Activated T-helper 2 cell treated with anti-CD3 and anti-CD28 coated beads, Interferon-gamma antibody, Interleukin-2, Interleukin-4, amounts not matched to agents 10 μg/mL and 5 μg/mL and 100 μg/mL, durations not matched to agents 14 hours and 24 hours and 36 hours (primary cell): ENCODE results near the gene SPSB1. TPM values are rescaled to one million over a fixed set of nuclear protein-coding genes. Genes with fewer than 3 reads are reported as not detected.

Experiments
- DNase-seq: peaks from one replicate; pipeline ENCODE4 v3.0.0; 2021; ENCODE audit warnings: low spot score
- H3K27ac Mint-ChIP-seq: one replicate; pipeline ENCODE4 v1.8.0; 2021; ENCODE audit warnings: mixed read lengths
- H3K27me3 Mint-ChIP-seq: one replicate; pipeline ENCODE4 v1.8.0; 2021; ENCODE audit warnings: low read depth, mixed read lengths
- H3K36me3 Mint-ChIP-seq: one replicate; pipeline ENCODE4 v1.8.0; 2021; ENCODE audit warnings: low read depth, mixed read lengths
- H3K4me1 Mint-ChIP-seq: one replicate; pipeline ENCODE4 v1.8.0; 2021; ENCODE audit warnings: low read depth, mixed read lengths
- H3K4me3 Mint-ChIP-seq: one replicate; pipeline ENCODE4 v1.8.0; 2021; ENCODE audit warnings: low read depth, mild to moderate bottlenecking, moderate library complexity, mixed read lengths
- H3K9me3 Mint-ChIP-seq: one replicate; pipeline ENCODE4 v1.8.0; 2021; ENCODE audit warnings: mixed read lengths
- intact Hi-C: fragments of 100-400 bp; cut with micrococcal nuclease; formaldehyde crosslinking; loops from one replicate; pipeline ENCODE4 v1.15.1; 2023
- total RNA-seq: library from RNA; stranded (reverse); gene quantifications from 2 replicates; pipeline ENCODE4 v1.2.3, GENCODE V29; 2022

SPSB1 gene
- total RNA-seq, 1 donor from 2014 or later, result 7.5 TPM

DNA sequence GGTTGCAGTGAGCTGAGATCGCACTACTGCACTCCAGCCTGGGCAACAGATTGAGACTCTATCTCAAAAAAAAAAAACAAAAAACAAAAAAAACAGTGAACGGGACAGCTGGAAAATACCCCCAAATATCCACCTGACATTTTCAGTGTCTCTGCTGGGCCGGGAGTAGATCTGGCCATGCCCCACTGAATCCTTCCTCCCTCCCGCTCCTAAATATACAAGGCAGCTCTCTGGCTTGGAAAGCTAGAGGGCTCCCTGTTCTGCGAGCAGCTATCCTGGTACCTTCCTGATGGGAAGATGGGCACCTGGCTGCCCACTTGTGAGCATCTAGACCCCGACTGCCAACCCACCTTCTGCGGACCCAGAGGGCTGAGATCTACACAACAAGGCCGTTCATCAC lies 21.4 kb downstream of the SPSB1 start:
- Mint-ChIP-seq H3K4me1 (peaks cover 32% of the 10 kb centered on the region), H3K4me3 (no peak overlapping the region), H3K27ac (no peak overlapping the region), H3K36me3 (peaks cover 3% of the 10 kb centered on the region), H3K9me3 (no peaks in the 10 kb centered on the region), H3K27me3 (no peaks in the 10 kb centered on the region)
- intact Hi-C loops, result loop anchor here (2.0 kb wide), 1 partner anchor 75 kb away; no protein-coding TSS in a partner anchor
- DNase-seq, result no peak

DNA sequence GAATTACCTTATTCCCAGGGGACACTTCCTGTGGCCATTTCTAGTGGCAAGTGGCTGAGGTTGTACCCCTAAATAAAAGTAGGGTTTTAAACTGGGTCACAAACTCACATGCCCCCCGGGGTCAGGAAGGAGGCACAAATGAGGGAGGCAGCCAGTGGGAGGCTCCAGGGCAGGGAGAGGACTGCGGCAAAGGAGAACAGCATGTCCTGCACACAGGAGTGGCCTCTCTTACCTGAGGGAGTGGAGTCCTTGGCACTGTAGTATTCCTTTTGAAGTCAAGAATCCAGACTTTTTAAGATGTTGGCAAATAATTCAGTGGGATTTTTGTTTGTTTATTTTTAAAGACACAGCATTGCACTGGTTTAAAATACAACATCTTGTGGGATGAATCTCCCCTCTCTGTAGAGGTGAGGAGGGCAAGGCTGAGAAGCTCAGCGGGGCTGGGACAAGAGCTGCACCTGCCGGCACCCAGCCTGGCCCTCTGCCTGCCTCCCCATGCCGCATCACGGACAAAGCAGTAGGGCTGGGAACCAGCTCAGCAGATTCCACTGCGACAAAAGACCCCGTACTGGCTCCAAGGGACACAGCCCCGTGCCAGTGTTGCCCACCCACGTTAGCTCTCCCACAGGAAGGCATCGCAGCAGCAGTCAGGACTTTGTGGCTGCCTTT lies 22.2 kb downstream of the SPSB1 start:
- no peak overlapping the region for H3K4me3 Mint-ChIP-seq
- no peaks in the 10 kb centered on the region for H3K27me3 Mint-ChIP-seq
- peaks cover 32% of the 10 kb centered on the region for H3K4me1 Mint-ChIP-seq
- peaks cover 3% of the 10 kb centered on the region for H3K36me3 Mint-ChIP-seq
- intact Hi-C loops, result loop anchor here (1.0 to 2.0 kb wide), 5 partner anchors 20 to 114 kb away; no protein-coding TSS in a partner anchor
- peak overlapping the region; percentile 89 for H3K27ac Mint-ChIP-seq
- H3K9me3 Mint-ChIP-seq, result no peaks in the 10 kb centered on the region
- no peak for DNase-seq

DNA sequence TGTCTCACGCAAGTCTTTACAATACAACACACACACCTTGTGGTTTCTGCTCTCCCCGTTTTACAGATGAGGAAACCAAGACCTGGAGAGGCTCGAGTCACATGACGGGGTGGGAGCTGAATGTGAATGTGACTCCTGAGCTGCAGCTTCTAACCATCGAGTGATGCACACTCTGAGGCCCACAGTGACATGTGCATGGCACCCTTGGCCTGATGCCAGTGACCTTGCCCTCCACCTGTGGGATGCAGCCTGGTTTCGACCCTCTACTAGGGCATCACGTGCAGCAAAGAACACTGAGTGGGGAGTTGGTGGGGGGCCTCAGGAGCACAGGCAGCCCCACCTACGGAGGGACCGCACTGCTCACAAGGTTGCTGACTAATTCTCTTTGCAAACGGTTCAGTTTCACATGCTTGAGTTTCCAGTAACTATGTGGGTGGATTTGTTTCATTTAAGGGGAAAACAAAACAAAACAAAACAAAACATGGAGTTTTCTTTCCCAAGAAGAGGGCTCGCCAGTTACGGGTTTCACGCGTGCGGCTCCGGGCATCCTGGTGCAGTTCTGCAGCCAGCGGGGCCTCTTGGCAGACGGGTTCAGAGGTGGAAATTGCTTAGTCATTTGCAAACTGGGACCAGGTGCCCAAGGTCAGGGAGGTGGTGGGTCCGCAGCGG lies 22.9 kb downstream of the SPSB1 start:
- Mint-ChIP-seq H3K27ac (peak overlapping the region; percentile 89), H3K9me3 (no peaks in the 10 kb centered on the region), H3K27me3 (no peaks in the 10 kb centered on the region), H3K36me3 (peaks cover 3% of the 10 kb centered on the region), H3K4me1 (peaks cover 35% of the 10 kb centered on the region), H3K4me3 (peak overlapping the region; percentile 57)
- peak; percentile 55 for DNase-seq
- intact Hi-C loops, result loop anchor here (1.0 to 2.0 kb wide), 5 partner anchors 20 to 114 kb away; no protein-coding TSS in a partner anchor

DNA sequence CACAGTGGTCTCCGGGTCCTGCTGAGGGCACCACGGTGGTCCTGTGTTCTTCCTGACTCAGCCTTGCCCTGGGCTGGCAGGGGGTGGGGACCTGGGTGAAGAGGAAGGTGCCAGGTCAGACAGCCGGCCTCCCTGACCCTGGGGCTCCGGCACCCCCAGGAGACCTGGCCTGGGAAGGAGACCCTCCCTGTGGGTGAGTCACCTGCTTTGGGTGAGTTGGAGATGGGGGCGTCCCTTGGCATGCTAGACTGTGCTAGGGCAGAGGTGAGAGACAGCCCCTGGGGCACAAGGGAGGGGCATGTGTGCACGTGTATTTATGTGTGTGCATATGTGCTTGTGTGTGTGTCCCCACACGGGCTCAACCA lies 23.4 kb downstream of the SPSB1 start:
- intact Hi-C loops, result no loop called here
- Mint-ChIP-seq H3K4me1 (peaks cover 36% of the 10 kb centered on the region), H3K27me3 (no peaks in the 10 kb centered on the region), H3K36me3 (peaks cover 3% of the 10 kb centered on the region), H3K9me3 (no peaks in the 10 kb centered on the region), H3K4me3 (no peak overlapping the region), H3K27ac (peak overlapping the region; percentile 89)
- DNase-seq, result no peak

DNA sequence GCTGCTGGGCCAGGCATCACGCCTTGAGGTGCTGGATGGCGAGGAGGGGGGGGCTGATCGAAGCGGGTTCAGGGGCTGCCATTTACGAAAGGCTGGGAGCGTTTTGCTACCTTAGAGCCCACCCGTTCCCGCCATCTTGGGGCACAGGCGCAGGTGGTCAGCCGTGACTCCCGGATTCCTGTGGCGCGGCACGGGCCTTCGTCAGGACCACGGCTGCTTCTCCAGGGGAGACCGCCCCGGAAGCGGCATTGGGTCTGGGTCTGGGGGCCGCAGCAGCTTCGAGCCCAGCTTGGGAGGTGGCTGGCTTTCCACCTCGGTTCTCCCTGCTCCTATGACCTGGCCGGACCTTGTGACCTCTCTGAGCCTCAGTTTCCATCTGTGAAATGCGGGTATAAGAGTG lies 23.8 kb downstream of the SPSB1 start:
- Mint-ChIP-seq H3K27ac (peak overlapping the region; percentile 89), H3K27me3 (no peaks in the 10 kb centered on the region), H3K36me3 (peaks cover 3% of the 10 kb centered on the region), H3K4me3 (no peak overlapping the region), H3K4me1 (peaks cover 36% of the 10 kb centered on the region), H3K9me3 (no peaks in the 10 kb centered on the region)
- no peak for DNase-seq
- intact Hi-C loops, result no loop called here

DNA sequence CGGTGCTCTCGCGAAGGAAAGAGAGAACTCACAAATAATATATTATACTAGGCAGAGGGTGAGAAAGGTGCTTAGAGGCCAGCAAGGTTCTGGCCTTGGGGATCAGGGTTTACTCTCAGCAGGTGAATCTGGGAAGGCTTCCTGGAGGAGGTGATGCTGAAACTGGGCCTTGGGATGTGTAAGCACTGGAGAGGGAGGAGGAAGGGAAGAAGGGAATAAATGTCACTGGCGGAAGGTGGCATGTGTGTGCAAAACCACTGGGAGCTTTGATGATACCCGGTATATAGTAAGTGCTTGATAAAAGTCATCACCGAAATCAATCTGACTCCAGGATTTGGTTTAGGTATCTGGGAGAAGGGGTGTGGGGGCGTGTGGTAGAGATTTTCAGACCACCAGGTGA lies 24.4 kb downstream of the SPSB1 start:
- DNase-seq, result no peak
- H3K9me3 Mint-ChIP-seq, result no peaks in the 10 kb centered on the region
- H3K4me1 Mint-ChIP-seq, result peaks cover 36% of the 10 kb centered on the region
- H3K4me3 Mint-ChIP-seq, result peak overlapping the region; percentile 31
- no peaks in the 10 kb centered on the region for H3K27me3 Mint-ChIP-seq
- intact Hi-C loops, result no loop called here
- H3K27ac Mint-ChIP-seq, result peak overlapping the region; percentile 75
- H3K36me3 Mint-ChIP-seq, result peaks cover 3% of the 10 kb centered on the region

DNA sequence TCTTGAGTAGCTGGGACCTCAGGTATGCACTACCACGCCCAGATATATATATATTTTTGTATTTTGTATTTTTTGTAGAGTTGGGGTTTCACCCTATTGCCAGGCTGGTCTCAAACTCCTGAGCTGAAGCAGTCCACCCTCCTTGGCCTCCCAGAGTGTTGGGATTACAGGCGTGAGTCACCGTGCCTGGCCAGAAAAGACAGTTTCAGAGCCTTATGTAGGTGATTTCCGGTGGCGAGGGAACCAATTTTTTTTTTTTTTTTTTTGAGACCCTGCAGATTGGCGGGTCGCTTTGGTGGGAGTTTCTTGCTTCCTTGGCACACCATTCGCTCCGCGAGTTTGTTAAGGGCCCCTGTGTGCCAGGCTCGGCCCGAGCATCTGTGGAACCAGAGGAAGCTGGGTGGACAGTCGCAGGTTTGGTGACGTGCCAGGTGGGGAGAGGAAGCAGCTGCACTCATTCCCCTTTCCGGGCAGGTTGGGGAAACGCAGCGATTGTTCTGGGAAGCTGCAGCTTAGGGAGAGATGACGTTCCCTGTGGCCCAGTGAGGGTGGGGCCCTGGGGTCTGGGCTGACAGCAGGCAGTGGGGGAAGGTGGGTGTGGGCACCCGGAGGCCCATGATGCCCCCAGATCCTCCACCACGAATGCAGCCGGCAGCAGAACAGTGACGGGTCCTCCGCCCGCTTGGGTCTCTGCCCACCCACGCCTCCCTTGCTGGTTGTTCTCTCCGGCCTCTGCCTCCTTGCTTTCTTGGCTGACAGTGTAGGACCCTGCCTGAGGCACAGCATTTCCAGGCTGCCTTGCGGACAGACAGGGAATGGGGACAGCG lies 25.1 kb downstream of the SPSB1 start:
- Mint-ChIP-seq H3K9me3 (no peaks in the 10 kb centered on the region), H3K4me3 (no peak overlapping the region), H3K27me3 (no peaks in the 10 kb centered on the region), H3K4me1 (peaks cover 36% of the 10 kb centered on the region), H3K36me3 (peaks cover 3% of the 10 kb centered on the region), H3K27ac (peak overlapping the region; percentile 75)
- intact Hi-C loops, result no loop called here
- no peak for DNase-seq

DNA sequence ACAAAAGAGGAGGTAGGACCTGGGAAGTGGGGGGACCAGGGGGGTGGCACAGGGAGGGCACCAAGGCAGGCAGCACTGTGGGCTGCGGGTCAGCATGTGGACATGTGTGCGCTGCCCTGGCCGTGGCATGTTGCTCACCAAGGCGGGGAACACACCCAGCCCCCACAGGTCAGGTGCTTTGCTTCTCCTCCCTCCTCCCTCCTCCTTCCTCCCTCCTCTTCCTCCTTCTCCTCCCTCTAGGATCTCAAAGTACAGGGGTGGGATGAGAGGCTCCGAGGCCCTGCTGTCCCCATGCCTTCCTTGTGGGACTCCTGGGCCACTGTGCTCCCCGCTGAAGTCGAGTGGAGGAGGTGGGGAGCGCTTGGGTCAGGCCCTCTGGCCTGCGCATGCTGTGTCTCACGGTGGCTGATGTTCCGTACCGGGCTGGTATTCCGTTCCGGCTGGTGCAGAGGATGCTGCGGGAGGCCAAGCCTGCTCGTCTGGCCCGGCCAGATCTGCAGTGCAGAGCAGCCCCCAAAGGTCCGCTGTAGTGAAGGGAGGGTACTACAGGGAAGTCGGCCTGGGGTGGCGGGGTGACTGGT lies 26.6 kb downstream of the SPSB1 start:
- Mint-ChIP-seq H3K27ac (no peak overlapping the region), H3K36me3 (peaks cover 3% of the 10 kb centered on the region), H3K4me3 (no peak overlapping the region), H3K9me3 (no peaks in the 10 kb centered on the region), H3K4me1 (peaks cover 34% of the 10 kb centered on the region), H3K27me3 (no peaks in the 10 kb centered on the region)
- intact Hi-C loops, result no loop called here
- no peak for DNase-seq

DNA sequence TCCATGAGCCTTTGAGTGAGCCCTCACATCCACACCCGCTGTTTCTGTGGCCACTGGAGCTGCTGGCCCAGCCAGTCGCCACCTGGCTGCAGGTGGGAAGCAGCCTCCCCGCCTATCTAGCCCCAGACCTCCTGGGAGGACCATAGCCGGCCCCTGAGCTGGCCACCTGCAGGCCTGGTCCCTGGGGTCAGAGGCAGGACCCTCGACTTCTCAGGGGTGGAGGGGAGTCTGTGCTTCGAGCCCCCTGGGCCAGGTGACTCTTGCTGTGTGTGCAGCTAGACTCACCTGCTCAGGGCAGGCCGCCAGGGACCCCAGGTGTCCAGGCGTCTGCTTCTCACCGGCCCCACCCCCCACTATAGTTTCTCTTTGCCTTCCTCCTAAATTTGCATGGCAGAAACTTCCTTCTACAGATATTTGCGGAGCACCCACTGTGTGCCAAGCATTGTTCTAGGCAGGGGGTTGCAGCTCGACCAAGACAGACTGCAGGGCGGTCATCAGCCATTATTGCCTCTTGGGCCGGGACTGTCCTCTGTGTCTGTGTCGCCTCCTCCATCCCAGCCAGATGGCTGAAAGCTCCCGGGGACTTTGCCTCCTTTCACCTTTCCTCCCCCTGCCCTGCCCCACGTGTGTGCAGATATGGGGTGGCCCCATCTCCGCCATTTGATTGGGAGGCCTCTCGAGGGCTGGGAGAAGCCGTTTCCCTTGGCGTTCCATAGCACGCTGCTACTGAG lies 27.3 kb downstream of the SPSB1 start:
- Mint-ChIP-seq H3K4me1 (peaks cover 30% of the 10 kb centered on the region), H3K27ac (no peak overlapping the region), H3K36me3 (peaks cover 3% of the 10 kb centered on the region), H3K4me3 (no peak overlapping the region), H3K27me3 (no peaks in the 10 kb centered on the region), H3K9me3 (no peaks in the 10 kb centered on the region)
- intact Hi-C loops, result no loop called here
- DNase-seq, result no peak

DNA sequence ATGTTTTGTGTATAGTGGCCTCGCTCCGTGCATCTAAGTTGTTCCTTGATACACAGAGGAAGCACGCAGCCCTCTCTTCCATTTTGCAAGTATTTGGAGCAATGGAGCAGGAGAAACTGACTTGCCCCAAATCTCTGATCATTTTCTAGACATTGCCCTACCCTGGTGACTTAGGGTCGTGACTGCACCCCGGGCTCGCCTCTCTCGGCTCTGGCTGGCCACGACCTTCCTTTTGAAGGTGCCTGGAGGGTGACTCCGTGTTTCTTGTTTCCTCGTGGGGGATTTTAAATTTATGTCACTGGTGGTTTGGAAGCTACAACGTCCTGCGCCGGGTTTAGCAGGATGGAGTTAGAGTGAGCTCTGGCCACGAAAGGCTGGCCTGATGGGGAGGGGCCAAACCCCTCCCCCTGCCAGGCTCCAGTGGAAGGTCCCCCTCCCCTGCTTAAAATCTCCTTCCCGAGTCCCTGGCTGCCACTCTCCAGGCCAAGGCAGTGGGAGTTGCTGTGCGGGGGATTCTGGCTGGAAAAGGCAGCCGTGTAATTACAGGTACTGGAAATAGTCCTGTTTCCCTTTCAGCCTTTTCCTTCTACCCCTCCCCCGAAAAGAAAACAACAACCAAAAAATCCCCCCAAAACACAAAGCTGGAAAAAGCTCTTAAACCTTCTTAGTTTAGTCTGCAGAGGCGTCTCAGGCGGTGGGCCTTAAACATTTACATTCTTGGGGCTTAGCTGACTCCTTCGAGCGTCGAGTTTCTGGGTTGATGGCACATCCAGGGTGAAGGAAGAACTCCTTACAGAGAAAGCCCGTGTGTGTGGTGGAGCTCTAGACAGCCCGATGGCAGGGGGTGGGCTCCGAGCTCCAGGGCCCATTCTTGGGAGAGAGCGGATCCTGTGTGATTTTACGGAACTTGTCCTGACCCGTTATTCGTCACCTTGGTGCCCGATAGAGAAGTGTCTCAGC lies 28.1 kb downstream of the SPSB1 start:
- peaks cover 21% of the 10 kb centered on the region for H3K4me1 Mint-ChIP-seq
- H3K27ac Mint-ChIP-seq, result no peak overlapping the region
- no peaks in the 10 kb centered on the region for H3K9me3 Mint-ChIP-seq
- intact Hi-C loops, result no loop called here
- peaks cover 3% of the 10 kb centered on the region for H3K36me3 Mint-ChIP-seq
- H3K27me3 Mint-ChIP-seq, result no peaks in the 10 kb centered on the region
- H3K4me3 Mint-ChIP-seq, result no peak overlapping the region
- no peak for DNase-seq

DNA sequence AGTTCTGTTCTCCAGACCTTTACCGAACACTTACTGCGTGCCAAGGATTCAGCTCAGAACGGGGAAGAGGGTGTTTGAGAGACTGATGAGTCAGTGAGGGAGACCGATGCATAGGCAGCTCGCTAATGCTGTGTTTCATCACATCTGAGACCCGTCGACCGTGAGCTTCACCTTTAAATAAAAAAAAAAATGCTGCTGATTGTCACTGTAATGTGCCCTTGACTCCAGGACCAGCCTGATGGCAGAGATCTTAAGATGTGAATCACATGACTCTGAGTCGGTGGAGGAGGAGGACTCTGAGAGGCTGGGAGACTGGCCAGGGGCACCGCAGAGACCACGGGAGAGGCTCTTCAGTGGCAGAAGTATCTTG lies 28.8 kb downstream of the SPSB1 start:
- Mint-ChIP-seq H3K27ac (no peak overlapping the region), H3K9me3 (no peaks in the 10 kb centered on the region), H3K27me3 (no peaks in the 10 kb centered on the region), H3K4me3 (no peak overlapping the region), H3K4me1 (peaks cover 15% of the 10 kb centered on the region), H3K36me3 (peaks cover 3% of the 10 kb centered on the region)
- no peak for DNase-seq
- intact Hi-C loops, result no loop called here
